NCI-H1436 (cell line): Measurements from ENCODE around the gene UBE2B.
"Not testable (repeated sequence)": the region's sequence is repeated elsewhere in the genome, so short reads cannot be mapped to it uniquely, and the experiment has no call there.

Experiments
- DNase-seq: peaks from one replicate; lab custom pipeline; 2025; lab: John Stamatoyannopoulos, UW

UBE2B gene

GRCh38 chr5:134370871-134371833, at the start of gene UBE2B:
UBE2B (plus strand) TSS chr5:134371569; CDS start chr5:134371596, 27 bp downstream.
- DNase-seq, result peak; percentile 99

- DNase-seq, result no peak
Observed at GRCh38 chr5:134327327-134327726, 44.0 kb upstream of the UBE2B start.

- no peak for DNase-seq
Observed at GRCh38 chr5:134328619-134329018, 42.8 kb upstream of the UBE2B start.

- DNase-seq, result not testable (repeated sequence)
Observed at GRCh38 chr5:134336833-134337232, 34.5 kb upstream of the UBE2B start.

- not testable (repeated sequence) for DNase-seq
Observed at GRCh38 chr5:134343500-134343899, 27.9 kb upstream of the UBE2B start.

- DNase-seq, result not testable (repeated sequence)
Observed at GRCh38 chr5:134345476-134345875, 25.9 kb upstream of the UBE2B start.

GRCh38 chr5:134345996-134346395, 25.4 kb upstream of the UBE2B start:
- no peak for DNase-seq

- DNase-seq, result no peak
Observed at GRCh38 chr5:134349463-134349862, 21.9 kb upstream of the UBE2B start.

- no peak for DNase-seq
Observed at GRCh38 chr5:134355681-134356080, 15.7 kb upstream of the UBE2B start.

- no peak for DNase-seq
Observed at GRCh38 chr5:134365604-134366003, 5.8 kb upstream of the UBE2B start.

- DNase-seq, result no peak
Observed at GRCh38 chr5:134370311-134370870, 978 bp upstream of the UBE2B start.

- peak; percentile 9 for DNase-seq
Observed at GRCh38 chr5:134371834-134372340, 518 bp downstream of the UBE2B start.

GRCh38 chr5:134373633-134374032, 2.3 kb downstream of the UBE2B start:
- not testable (repeated sequence) for DNase-seq

GRCh38 chr5:134374232-134374631, 2.9 kb downstream of the UBE2B start:
- no peak for DNase-seq

- DNase-seq, result no peak
Observed at GRCh38 chr5:134380346-134380745, 9.0 kb downstream of the UBE2B start.

- not testable (repeated sequence) for DNase-seq
Observed at GRCh38 chr5:134382204-134382603, 10.8 kb downstream of the UBE2B start.

- DNase-seq, result no peak
Observed at GRCh38 chr5:134383980-134384697, 12.8 kb downstream of the UBE2B start.

GRCh38 chr5:134387443-134387842, 16.1 kb downstream of the UBE2B start:
- DNase-seq, result no peak

GRCh38 chr5:134392301-134392700, 20.9 kb downstream of the UBE2B start:
- no peak for DNase-seq

GRCh38 chr5:134394932-134395331, 23.6 kb downstream of the UBE2B start:
- DNase-seq, result no peak

- DNase-seq, result no peak
Observed at GRCh38 chr5:134396274-134396673, 24.9 kb downstream of the UBE2B start.

- no peak for DNase-seq
Observed at GRCh38 chr5:134397196-134397595, 25.8 kb downstream of the UBE2B start.
